Stomach smooth muscle (tissue), 2 donors: Measurements from ENCODE around the gene COX8C.

Experiments
- H3K27ac ChIP-seq: one replicate; pipeline ENCODE4 v1.7.0; 2013; ENCODE audit warnings: mild to moderate bottlenecking, low read length, inconsistent platforms
- H3K27me3 ChIP-seq, 2 donors: one replicate each; pipeline ENCODE4 v1.7.0; 2013; ENCODE audit warnings: low read length in 2 of 2; ENCODE audit not compliant: insufficient read depth in 2 of 2, control insufficient read depth in 1 of 2
- H3K36me3 ChIP-seq, 2 donors: one replicate each; pipeline ENCODE4 v1.7.0; 2013; ENCODE audit warnings: low read length in 2 of 2; ENCODE audit not compliant: control insufficient read depth in 2 of 2, insufficient read depth in 2 of 2
- H3K4me1 ChIP-seq: one replicate; pipeline ENCODE4 v1.7.0; 2013; ENCODE audit warnings: low read length; ENCODE audit not compliant: control insufficient read depth, insufficient read depth
- H3K4me3 ChIP-seq, 2 donors: one replicate each; pipeline ENCODE4 v1.7.0; 2013; ENCODE audit warnings: low read length in 2 of 2
- H3K9ac ChIP-seq, 2 donors: one replicate each; pipeline ENCODE4 v1.7.0; 2013; ENCODE audit warnings: low read length in 2 of 2, mild to moderate bottlenecking in 1 of 2
- H3K9me3 ChIP-seq, 2 donors: one replicate each; pipeline ENCODE4 v1.7.0; 2013; ENCODE audit warnings: low read length in 2 of 2; ENCODE audit not compliant: control insufficient read depth in 2 of 2
- donor health status: healthy.
- donor health status: Pancreatic carcinoma.

The COX8C gene

GRCh38 chr14:93346926-93347721, at the start of gene COX8C:
COX8C (plus strand) TSS chr14:93347182; CDS start chr14:93347269, 87 bp downstream.
- Histone ChIP-seq H3K9me3 (no peaks in the 10 kb centered on the region), H3K36me3 (no peaks in the 10 kb centered on the region), H3K27me3 (no peaks in the 10 kb centered on the region), H3K27ac (no peak within 1 kb of the TSS), H3K9ac (no peak within 1 kb of the TSS), H3K4me3 (no peak within 1 kb of the TSS), H3K4me1 (no peaks in the 10 kb centered on the region)

- Histone ChIP-seq H3K4me1 (no peaks in the 10 kb centered on the region), H3K9ac (no peak overlapping the region), H3K27me3 (no peaks in the 10 kb centered on the region), H3K36me3 (no peaks in the 10 kb centered on the region), H3K9me3 (no peaks in the 10 kb centered on the region), H3K27ac (no peak overlapping the region), H3K4me3 (no peak overlapping the region)
Measured at GRCh38 chr14:93299416-93299815, 47.6 kb upstream of the COX8C start.

- no peaks in the 10 kb centered on the region for H3K9me3 ChIP-seq
- no peak overlapping the region for H3K9ac ChIP-seq
- no peak overlapping the region for H3K4me3 ChIP-seq
- no peaks in the 10 kb centered on the region for H3K36me3 ChIP-seq
- no peaks in the 10 kb centered on the region for H3K4me1 ChIP-seq
- no peaks in the 10 kb centered on the region for H3K27me3 ChIP-seq
- no peak overlapping the region for H3K27ac ChIP-seq
Measured at GRCh38 chr14:93299866-93300265, 47.1 kb upstream of the COX8C start.

GRCh38 chr14:93301821-93302447, 45.0 kb upstream of the COX8C start:
- Histone ChIP-seq H3K36me3 (no peaks in the 10 kb centered on the region), H3K27ac (no peak overlapping the region), H3K27me3 (no peaks in the 10 kb centered on the region), H3K9me3 (no peaks in the 10 kb centered on the region), H3K4me3 (no peak overlapping the region), H3K9ac (no peak overlapping the region), H3K4me1 (no peaks in the 10 kb centered on the region)

GRCh38 chr14:93302688-93303581, 44.0 kb upstream of the COX8C start:
- H3K9me3 ChIP-seq, result no peaks in the 10 kb centered on the region
- no peaks in the 10 kb centered on the region for H3K36me3 ChIP-seq
- H3K4me3 ChIP-seq, result no peak overlapping the region
- no peaks in the 10 kb centered on the region for H3K4me1 ChIP-seq
- H3K27ac ChIP-seq, result no peak overlapping the region
- no peaks in the 10 kb centered on the region for H3K27me3 ChIP-seq
- H3K9ac ChIP-seq, result no peak overlapping the region

GRCh38 chr14:93303659-93304058, 43.3 kb upstream of the COX8C start:
- Histone ChIP-seq H3K36me3 (no peaks in the 10 kb centered on the region), H3K9ac (no peak overlapping the region), H3K4me1 (no peaks in the 10 kb centered on the region), H3K27ac (no peak overlapping the region), H3K9me3 (no peaks in the 10 kb centered on the region), H3K27me3 (no peaks in the 10 kb centered on the region), H3K4me3 (no peak overlapping the region)

GRCh38 chr14:93304771-93305170, 42.2 kb upstream of the COX8C start:
- Histone ChIP-seq H3K36me3 (no peaks in the 10 kb centered on the region), H3K4me1 (no peaks in the 10 kb centered on the region), H3K9ac (no peak overlapping the region), H3K27ac (no peak overlapping the region), H3K4me3 (no peak overlapping the region), H3K9me3 (no peaks in the 10 kb centered on the region), H3K27me3 (no peaks in the 10 kb centered on the region)

- Histone ChIP-seq H3K4me1 (no peaks in the 10 kb centered on the region), H3K4me3 (no peak overlapping the region), H3K9me3 (no peaks in the 10 kb centered on the region), H3K36me3 (no peaks in the 10 kb centered on the region), H3K27me3 (no peaks in the 10 kb centered on the region), H3K27ac (no peak overlapping the region), H3K9ac (no peak overlapping the region)
Measured at GRCh38 chr14:93305725-93306418, 41.1 kb upstream of the COX8C start.

GRCh38 chr14:93306812-93307211, 40.2 kb upstream of the COX8C start:
- Histone ChIP-seq H3K36me3 (no peaks in the 10 kb centered on the region), H3K27me3 (no peaks in the 10 kb centered on the region), H3K4me3 (no peak overlapping the region), H3K9me3 (no peaks in the 10 kb centered on the region), H3K4me1 (no peaks in the 10 kb centered on the region), H3K9ac (no peak overlapping the region), H3K27ac (no peak overlapping the region)

- Histone ChIP-seq H3K27me3 (no peaks in the 10 kb centered on the region), H3K9me3 (no peaks in the 10 kb centered on the region), H3K4me3 (no peak overlapping the region), H3K9ac (no peak overlapping the region), H3K4me1 (no peaks in the 10 kb centered on the region), H3K36me3 (no peaks in the 10 kb centered on the region), H3K27ac (no peak overlapping the region)
Measured at GRCh38 chr14:93308686-93309345, 38.2 kb upstream of the COX8C start.
